WTC11 (cell line): Measurements from ENCODE around the gene CACNA1H. TPM values are rescaled to one million over a fixed set of nuclear protein-coding genes. Genes with fewer than 3 reads are reported as not detected.

Experiments used
- ATAC-seq: fragments of 200-7000 bp; cut with Tn5 transposase; 2 replicates; pipeline ENCODE4 v1.10.0; 2021; ENCODE audit warnings: mild to moderate bottlenecking, moderate library complexity
- CTCF ChIA-PET: fragments of 300-600 bp; sonication (Branson Sonifier 250); formaldehyde crosslinking; loops from one replicate; lab custom pipeline; 2021; ENCODE audit warnings: antibody characterized with exemption; lab: Charles Lee
- POLR2A ChIA-PET: fragments of 350-600 bp; sonication (Branson Sonifier 250); formaldehyde crosslinking; loops from one replicate; lab custom pipeline; 2021; ENCODE audit warnings: antibody characterized with exemption; lab: Charles Lee
- DNase-seq: peaks from one replicate; pipeline ENCODE4 v3.0.0; 2021; ENCODE audit warnings: low spot score
- H3K27ac Mint-ChIP-seq: 2 replicates; pipeline ENCODE4 v1.8.0; 2021; ENCODE audit warnings: mixed read lengths
- H3K27me3 Mint-ChIP-seq: 2 replicates; pipeline ENCODE4 v1.8.0; 2021; ENCODE audit warnings: low read depth, mild to moderate bottlenecking, moderate library complexity, mixed read lengths
- H3K36me3 Mint-ChIP-seq: 2 replicates; pipeline ENCODE4 v1.8.0; 2021; ENCODE audit warnings: mixed read lengths
- H3K4me1 Mint-ChIP-seq: 2 replicates; pipeline ENCODE4 v1.8.0; 2022; ENCODE audit warnings: mixed read lengths
- H3K4me3 Mint-ChIP-seq: 2 replicates; pipeline ENCODE4 v1.8.0; 2021; ENCODE audit warnings: mild to moderate bottlenecking, moderate library complexity, mixed read lengths
- H3K9me3 Mint-ChIP-seq: 2 replicates; pipeline ENCODE4 v1.8.0; 2021; ENCODE audit warnings: mixed read lengths
- AFF4 ChIP-seq: sonication (generic); formaldehyde crosslinking; IDR thresholded peaks from 2 replicates; pipeline ENCODE4 v1.8.1; 2023; ENCODE audit warnings: mild to moderate bottlenecking, missing genetic modification reagents, borderline replicate concordance
- AR ChIP-seq: fragments of 250-450 bp; sonication (Bioruptor Pico); IDR thresholded peaks from 2 replicates; pipeline ENCODE4 v1.9.0; 2021; ENCODE audit warnings: mild to moderate bottlenecking
- ATF3 ChIP-seq: sonication (generic); formaldehyde crosslinking; conservative IDR thresholded peaks from 2 replicates; pipeline ENCODE4 v1.8.1; 2022; ENCODE audit warnings: mild to moderate bottlenecking, missing genetic modification reagents
- CDX4 ChIP-seq: fragments of 250-450 bp; sonication (Bioruptor Pico); IDR thresholded peaks from 2 replicates; pipeline ENCODE4 v1.9.0; 2021; ENCODE audit warnings: moderate library complexity, mild to moderate bottlenecking, inconsistent platforms, borderline replicate concordance
- E2F4 ChIP-seq: sonication (generic); formaldehyde crosslinking; IDR thresholded peaks from 2 replicates; pipeline ENCODE4 v1.8.1; 2022; ENCODE audit warnings: low read depth, mild to moderate bottlenecking, moderate library complexity, missing genetic modification reagents, borderline replicate concordance
- EMX1 ChIP-seq: fragments of 250-450 bp; sonication (Bioruptor Pico); IDR thresholded peaks from 2 replicates; pipeline ENCODE4 v1.8.0; 2021; ENCODE audit warnings: mild to moderate bottlenecking
- ERG ChIP-seq: fragments of 250-450 bp; sonication (Bioruptor Pico); IDR thresholded peaks from 2 replicates; pipeline ENCODE4 v1.8.0; 2021; ENCODE audit warnings: mild to moderate bottlenecking
- NFE2L1 ChIP-seq: sonication (generic); formaldehyde crosslinking; IDR thresholded peaks from 2 replicates; pipeline ENCODE4 v1.8.1; 2023; ENCODE audit warnings: missing genetic modification reagents
- NFYB ChIP-seq: sonication (generic); formaldehyde crosslinking; conservative IDR thresholded peaks from 2 replicates; pipeline ENCODE4 v1.8.0; 2022; ENCODE audit warnings: low read depth, missing genetic modification reagents
- RORB ChIP-seq: fragments of 250-450 bp; sonication (Bioruptor Pico); IDR thresholded peaks from 2 replicates; pipeline ENCODE4 v1.9.0; 2021; ENCODE audit warnings: mild to moderate bottlenecking
- SP1 ChIP-seq: sonication (generic); formaldehyde crosslinking; conservative IDR thresholded peaks from 2 replicates; pipeline ENCODE4 v1.8.1; 2022; ENCODE audit warnings: missing genetic modification reagents
- USF1 ChIP-seq: sonication (generic); formaldehyde crosslinking; IDR thresholded peaks from 2 replicates; pipeline ENCODE4 v1.8.0; 2022; ENCODE audit warnings: mild to moderate bottlenecking, missing genetic modification reagents
- USF2 ChIP-seq: sonication (generic); formaldehyde crosslinking; IDR thresholded peaks from 2 replicates; pipeline ENCODE4 v1.8.1; 2023; ENCODE audit warnings: mild to moderate bottlenecking, missing genetic modification reagents, moderate library complexity
- ZNF263 ChIP-seq: sonication (generic); formaldehyde crosslinking; IDR thresholded peaks from 2 replicates; pipeline ENCODE4 v1.8.1; 2022; ENCODE audit warnings: low read depth, mild to moderate bottlenecking, moderate library complexity, missing genetic modification reagents
- ZNF396 ChIP-seq: fragments of 250-450 bp; sonication (Bioruptor Pico); IDR thresholded peaks from 2 replicates; pipeline ENCODE4 v1.8.0; 2021; ENCODE audit warnings: mild to moderate bottlenecking, moderate library complexity, borderline replicate concordance
- ZNF512 ChIP-seq: sonication (generic); formaldehyde crosslinking; IDR thresholded peaks from 2 replicates; pipeline ENCODE4 v1.8.1; 2022; ENCODE audit warnings: missing genetic modification reagents, borderline replicate concordance
- ZSCAN18 ChIP-seq: fragments of 250-450 bp; sonication (Bioruptor Pico); IDR thresholded peaks from 2 replicates; pipeline ENCODE4 v2.1.2; 2022; ENCODE audit warnings: mild to moderate bottlenecking, moderate library complexity
- total RNA-seq: library from RNA; stranded (reverse); gene quantifications from 3 replicates; pipeline ENCODE4 v1.2.3, GENCODE V29; 2021

Gene CACNA1H
- total RNA-seq, 1 experiment from 2014 or later = 38.0 TPM

- no peak overlapping the region for H3K27ac Mint-ChIP-seq
- TF ChIP-seq USF2 (CRISPR knock-in tag) = no peak
- TF ChIP-seq ZSCAN18 = no peak
- no peak for TF ChIP-seq ZNF396 (CRISPR knock-in tag)
- no peak for TF ChIP-seq E2F4 (CRISPR knock-in tag)
- TF ChIP-seq NFYB (CRISPR knock-in tag) = no peak
- TF ChIP-seq RORB = no peak
- TF ChIP-seq, all 79 proteins: peak for 0
- H3K4me3 Mint-ChIP-seq = no peak overlapping the region
- no peaks in the 10 kb centered on the region for H3K9me3 Mint-ChIP-seq
- POLR2A ChIA-PET = no interaction called here
- H3K27me3 Mint-ChIP-seq = no peaks in the 10 kb centered on the region
- no peaks in the 10 kb centered on the region for H3K36me3 Mint-ChIP-seq
- no peak for DNase-seq
- ATAC-seq = no peak
- H3K4me1 Mint-ChIP-seq = no peaks in the 10 kb centered on the region
- CTCF ChIA-PET = no interaction called here
Measured at GRCh38 chr16:1213796-1214372, 61.0 kb downstream of the CACNA1H start.

GRCh38 chr16:1214719-1215118 is 61.8 kb downstream of the CACNA1H start:
- ChIA-PET CTCF (no interaction called here), POLR2A (no interaction called here)
- no peaks in the 10 kb centered on the region for H3K36me3 Mint-ChIP-seq
- DNase-seq (no peak), ATAC-seq (no peak)
- TF ChIP-seq ERG (CRISPR knock-in tag) (no peak), AFF4 (no peak), NFE2L1 (no peak), CDX4 (no peak), ZNF263 (no peak), USF1 (CRISPR knock-in tag) (no peak), EMX1 (CRISPR knock-in tag) (no peak), ZNF512 (CRISPR knock-in tag) (no peak), SP1 (CRISPR knock-in tag) (no peak), ATF3 (CRISPR knock-in tag) (no peak), E2F4 (CRISPR knock-in tag) (no peak), AR (CRISPR knock-in tag) (no peak)
- H3K27ac Mint-ChIP-seq = no peak overlapping the region
- no peaks in the 10 kb centered on the region for H3K27me3 Mint-ChIP-seq
- no peak overlapping the region for H3K4me3 Mint-ChIP-seq
- no peaks in the 10 kb centered on the region for H3K4me1 Mint-ChIP-seq
- H3K9me3 Mint-ChIP-seq = no peaks in the 10 kb centered on the region
